Regular cardiac myocyte (primary cell): ENCODE measurements around the gene PPP1R13L. TPM values are rescaled to one million over a fixed set of nuclear protein-coding genes. Genes with fewer than 3 reads are reported as not detected.

Experiments used
- total RNA-seq: library from RNA; depleted of rRNA; stranded (reverse); fragments of >200 nt; gene quantifications from 2 replicates; pipeline ENCODE4 v1.2.3, GENCODE V29; 2014

Gene PPP1R13L
- total RNA-seq = 1.7 and 6.5 TPM in 2 replicates

GRCh38 chr19:45404557-45405434, at the start of gene PPP1R13L:
TSS of gene PPP1R13L (minus strand) at chr19:45405069. CDS start at chr19:45398318, 6,751 bp downstream.

GRCh38 chr19:45423589-45424190, 18.8 kb upstream of the PPP1R13L start, which contains the start of gene ERCC1:
TSS of gene ERCC1 (minus strand) at chr19:45423917. CDS start at chr19:45423374, 543 bp downstream.

GRCh38 chr19:45406226-45407090, 1.6 kb upstream of the PPP1R13L start, which contains the start of gene POLR1G:
TSS of gene POLR1G (plus strand) at chr19:45406644. CDS start at chr19:45406697, 53 bp downstream.

DNA sequence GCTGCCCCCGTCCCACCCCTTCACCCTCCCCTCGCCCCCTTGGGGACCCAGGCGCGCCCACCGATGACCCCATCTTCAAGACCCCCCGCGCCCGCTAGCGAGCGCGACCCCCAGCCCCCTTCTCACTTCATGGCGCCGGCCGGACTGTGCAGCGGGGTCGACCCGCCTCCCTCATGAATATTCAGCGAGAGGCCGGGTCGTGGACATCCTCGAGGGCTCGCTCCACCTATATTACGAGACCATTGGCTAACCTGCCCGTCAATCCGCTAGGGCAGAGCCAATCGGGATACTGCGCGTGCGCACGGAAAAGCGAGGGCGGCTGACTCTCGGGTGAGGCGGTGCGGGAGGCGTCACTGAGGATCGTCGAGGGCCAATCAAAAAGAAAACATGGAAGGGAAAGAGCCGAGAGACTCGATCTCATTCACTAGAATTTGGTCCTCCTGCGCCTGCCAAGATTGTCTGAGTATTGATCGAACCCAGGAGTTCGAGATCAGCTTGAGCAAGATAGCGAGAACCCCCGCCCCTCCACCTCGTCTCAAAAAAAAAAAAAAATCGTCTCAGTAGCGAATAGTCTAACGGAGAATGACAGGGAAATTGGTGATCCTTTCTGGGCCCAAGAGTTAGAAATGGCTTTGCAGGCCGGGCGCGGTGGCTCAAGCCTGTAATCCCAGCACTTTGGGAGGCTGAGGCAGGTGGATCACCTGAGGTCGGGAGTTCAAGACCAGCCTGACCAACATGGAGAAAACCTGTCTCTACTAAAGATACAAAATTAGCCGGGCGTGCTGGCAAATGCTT, 34.3 kb downstream of the PPP1R13L start, which contains the start of gene ERCC2:
Gene ERCC2, minus strand, starts transcription at position 164 of the 795 bp plus-strand sequence. Its CDS starts 33 bp downstream, at position 131.

DNA sequence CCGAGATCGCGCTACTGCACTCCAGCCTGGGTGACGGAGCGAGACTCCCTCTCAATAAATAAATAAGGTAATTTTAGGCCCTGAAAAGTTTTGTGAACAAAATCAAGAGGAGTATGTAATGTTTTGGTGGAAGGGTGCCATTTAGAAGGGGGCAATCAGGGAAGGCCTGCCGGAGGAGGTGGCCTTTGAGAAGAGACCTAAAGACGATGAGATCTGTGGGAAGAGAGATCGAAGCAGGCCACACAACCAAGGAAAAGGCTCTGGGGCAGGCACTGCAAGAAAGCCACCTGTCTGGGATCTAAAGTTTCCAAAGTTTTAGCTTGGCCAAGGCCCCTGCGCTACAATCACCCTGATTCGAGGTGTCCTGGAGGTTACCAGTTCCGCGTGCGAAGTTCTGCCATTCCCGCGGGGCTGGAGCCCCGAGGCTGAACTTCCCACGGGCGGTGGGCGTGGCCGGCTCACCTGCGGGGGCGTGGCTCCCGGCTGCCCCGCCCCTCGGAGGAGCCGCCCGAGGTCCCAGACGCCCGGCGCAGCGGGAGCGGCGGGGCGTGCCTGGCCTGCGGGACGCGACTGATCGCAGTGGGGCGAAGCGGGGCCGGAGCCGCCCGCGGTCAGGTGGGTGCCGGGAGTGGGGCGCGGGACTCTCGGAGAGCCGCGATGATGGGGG, 64.5 kb downstream of the PPP1R13L start, which contains the start of gene KLC3:
Gene KLC3, plus strand, starts transcription at position 519 of the 667 bp plus-strand sequence. CDS start 4,792 bp downstream, outside the sequence.

Other genes with a start within 250 kb of the PPP1R13L start
- gene NKPD1, start 244.1 kb downstream of the PPP1R13L start, total RNA-seq = under 0.01 and 0.56 TPM in 2 replicates
- 5.0 and 10.4 TPM in 2 replicates for gene TRAPPC6A, start 226.8 kb downstream of the PPP1R13L start, total RNA-seq
- 3.8 and 4.5 TPM in 2 replicates for gene BLOC1S3, start 226.3 kb downstream of the PPP1R13L start, total RNA-seq
- 0.28 TPM in 1 of 2 replicates, not detected in the other for gene EXOC3L2, start 159.7 kb downstream of the PPP1R13L start, total RNA-seq
- 8.8 and 9.6 TPM in 2 replicates for gene MARK4, start 153.8 kb downstream of the PPP1R13L start, total RNA-seq
- gene CKM, start 82.2 kb downstream of the PPP1R13L start, total RNA-seq = under 0.01 TPM in 1 of 2 replicates, not detected in the other
- gene KLC3, start 64.3 kb downstream of the PPP1R13L start, total RNA-seq = under 0.01 and 0.19 TPM in 2 replicates
- gene ERCC2, start 34.5 kb downstream of the PPP1R13L start, total RNA-seq = 28.5 and 50.2 TPM in 2 replicates
- 12.4 and 29.9 TPM in 2 replicates for gene POLR1G, start 1.6 kb upstream of the PPP1R13L start, total RNA-seq
- 78.6 and 164 TPM in 2 replicates for gene ERCC1, start 18.8 kb upstream of the PPP1R13L start, total RNA-seq
- gene FOSB, start 62.9 kb upstream of the PPP1R13L start, total RNA-seq = 4.6 and 9.9 TPM in 2 replicates
- 3.8 and 4.2 TPM in 2 replicates for gene RTN2, start 92.0 kb upstream of the PPP1R13L start, total RNA-seq
- gene PPM1N, start 93.4 kb upstream of the PPP1R13L start, total RNA-seq = 0.96 and 2.3 TPM in 2 replicates
- 56.4 and 112 TPM in 2 replicates for gene VASP, start 102.4 kb upstream of the PPP1R13L start, total RNA-seq
- 4.2 and 5.2 TPM in 2 replicates for gene OPA3, start 179.7 kb upstream of the PPP1R13L start, total RNA-seq
- 0.28 and 0.96 TPM in 2 replicates for gene GPR4, start 197.1 kb upstream of the PPP1R13L start, total RNA-seq
- 66.8 and 101 TPM in 2 replicates for gene EML2, start 234.3 kb upstream of the PPP1R13L start, total RNA-seq